Endothelial cell of umbilical vein (primary cell): ENCODE data around the gene PDE11A.

Experiments
- EZH2 ChIP-seq: IDR thresholded peaks from 2 replicates; pipeline ENCODE4 v1.6.1; 2012; ENCODE audit warnings: borderline replicate concordance, low read depth, mild to moderate bottlenecking, moderate library complexity, low read length, inconsistent platforms; ENCODE audit not compliant: severe bottlenecking
- FOS ChIP-seq: IDR thresholded peaks from 2 replicates; pipeline ENCODE4 v1.6.1; 2011; ENCODE audit warnings: mild to moderate bottlenecking, low read length, moderate library complexity, borderline replicate concordance; ENCODE audit not compliant: insufficient read depth
- GATA2 ChIP-seq: IDR thresholded peaks from 2 replicates; pipeline ENCODE4 v1.7.0; 2011; ENCODE audit warnings: low read depth, mild to moderate bottlenecking, moderate library complexity, mixed read lengths, low read length; ENCODE audit not compliant: insufficient read length, insufficient read depth
- JUN ChIP-seq: IDR thresholded peaks from 2 replicates; pipeline ENCODE4 v1.6.1; 2011; ENCODE audit warnings: borderline replicate concordance, low read depth; ENCODE audit not compliant: insufficient read length, insufficient read depth
- MYC ChIP-seq: IDR thresholded peaks from one replicate; pipeline ENCODE4 v1.6.1; 2011; ENCODE audit warnings: mild to moderate bottlenecking, low read depth, low read length
- POLR2A ChIP-seq: IDR thresholded peaks from 2 replicates; pipeline ENCODE4 v1.6.1; 2012; ENCODE audit warnings: low read depth, mild to moderate bottlenecking, control low read depth, low read length
- POLR2AphosphoS5 ChIP-seq: IDR thresholded peaks from 2 replicates; pipeline ENCODE4 v1.6.1; 2012; ENCODE audit warnings: low read depth, mild to moderate bottlenecking, control low read depth, low read length, moderate library complexity; ENCODE audit not compliant: insufficient read depth
- TF ChIP-seq, protein P1 (sequence below), 2 donors: IDR thresholded peaks; 1 replicate in 1 of 2; 2 replicates in 1 of 2; pipeline ENCODE4 v1.5.1; 2011; ENCODE audit warnings: low read length in 2 of 2, mild to moderate bottlenecking in 2 of 2, moderate library complexity in 2 of 2, control low read depth in 1 of 2, inconsistent platforms in 1 of 2, low read depth in 1 of 2; ENCODE audit not compliant: insufficient read depth in 1 of 2; ENCODE audit errors: extremely low read depth in 1 of 2
- TF ChIP-seq, protein P2 (sequence below): IDR thresholded peaks from 2 replicates; pipeline ENCODE4 v1.6.1; 2011; ENCODE audit not compliant: insufficient read depth, insufficient read length

DNA sequence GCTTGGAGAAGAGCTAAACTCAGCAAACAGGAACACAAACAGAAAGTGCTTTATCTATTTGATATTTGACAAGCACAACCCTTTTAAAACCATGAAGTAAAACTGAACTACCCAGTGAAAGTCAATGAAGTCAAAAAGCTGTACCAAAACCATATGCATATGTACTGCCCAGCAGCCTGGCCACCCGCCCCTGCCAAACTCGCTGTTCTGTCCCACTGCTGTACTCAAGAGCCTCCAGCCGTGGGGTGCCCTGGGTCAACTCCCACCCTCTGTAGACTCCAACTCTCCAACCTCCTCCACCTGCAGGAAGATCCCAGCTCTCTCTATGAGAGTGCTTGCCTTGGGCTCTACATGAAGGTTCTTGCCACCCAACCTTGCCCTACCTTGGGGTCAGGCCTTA lies 411.8 kb downstream of the PDE11A start:
- TF ChIP-seq, protein P1, sequence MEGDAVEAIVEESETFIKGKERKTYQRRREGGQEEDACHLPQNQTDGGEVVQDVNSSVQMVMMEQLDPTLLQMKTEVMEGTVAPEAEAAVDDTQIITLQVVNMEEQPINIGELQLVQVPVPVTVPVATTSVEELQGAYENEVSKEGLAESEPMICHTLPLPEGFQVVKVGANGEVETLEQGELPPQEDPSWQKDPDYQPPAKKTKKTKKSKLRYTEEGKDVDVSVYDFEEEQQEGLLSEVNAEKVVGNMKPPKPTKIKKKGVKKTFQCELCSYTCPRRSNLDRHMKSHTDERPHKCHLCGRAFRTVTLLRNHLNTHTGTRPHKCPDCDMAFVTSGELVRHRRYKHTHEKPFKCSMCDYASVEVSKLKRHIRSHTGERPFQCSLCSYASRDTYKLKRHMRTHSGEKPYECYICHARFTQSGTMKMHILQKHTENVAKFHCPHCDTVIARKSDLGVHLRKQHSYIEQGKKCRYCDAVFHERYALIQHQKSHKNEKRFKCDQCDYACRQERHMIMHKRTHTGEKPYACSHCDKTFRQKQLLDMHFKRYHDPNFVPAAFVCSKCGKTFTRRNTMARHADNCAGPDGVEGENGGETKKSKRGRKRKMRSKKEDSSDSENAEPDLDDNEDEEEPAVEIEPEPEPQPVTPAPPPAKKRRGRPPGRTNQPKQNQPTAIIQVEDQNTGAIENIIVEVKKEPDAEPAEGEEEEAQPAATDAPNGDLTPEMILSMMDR (IDR thresholded peaks at IDR 0.05; ENCODE audit: extremely low read depth in 1 of 2, insufficient read depth in 1 of 2, low read depth in 1 of 2, low read length in 2 of 2), result no peak
- TF ChIP-seq POLR2AphosphoS5, result no peak
- no peak for TF ChIP-seq POLR2A
- TF ChIP-seq EZH2, result no peak
- no peak for TF ChIP-seq GATA2
- TF ChIP-seq, protein P2, sequence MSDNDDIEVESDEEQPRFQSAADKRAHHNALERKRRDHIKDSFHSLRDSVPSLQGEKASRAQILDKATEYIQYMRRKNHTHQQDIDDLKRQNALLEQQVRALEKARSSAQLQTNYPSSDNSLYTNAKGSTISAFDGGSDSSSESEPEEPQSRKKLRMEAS, result no peak
- TF ChIP-seq MYC, result no peak
- no peak for TF ChIP-seq FOS
- TF ChIP-seq JUN, result no peak
